ENCODE results near the gene ZDHHC14.

DNA sequence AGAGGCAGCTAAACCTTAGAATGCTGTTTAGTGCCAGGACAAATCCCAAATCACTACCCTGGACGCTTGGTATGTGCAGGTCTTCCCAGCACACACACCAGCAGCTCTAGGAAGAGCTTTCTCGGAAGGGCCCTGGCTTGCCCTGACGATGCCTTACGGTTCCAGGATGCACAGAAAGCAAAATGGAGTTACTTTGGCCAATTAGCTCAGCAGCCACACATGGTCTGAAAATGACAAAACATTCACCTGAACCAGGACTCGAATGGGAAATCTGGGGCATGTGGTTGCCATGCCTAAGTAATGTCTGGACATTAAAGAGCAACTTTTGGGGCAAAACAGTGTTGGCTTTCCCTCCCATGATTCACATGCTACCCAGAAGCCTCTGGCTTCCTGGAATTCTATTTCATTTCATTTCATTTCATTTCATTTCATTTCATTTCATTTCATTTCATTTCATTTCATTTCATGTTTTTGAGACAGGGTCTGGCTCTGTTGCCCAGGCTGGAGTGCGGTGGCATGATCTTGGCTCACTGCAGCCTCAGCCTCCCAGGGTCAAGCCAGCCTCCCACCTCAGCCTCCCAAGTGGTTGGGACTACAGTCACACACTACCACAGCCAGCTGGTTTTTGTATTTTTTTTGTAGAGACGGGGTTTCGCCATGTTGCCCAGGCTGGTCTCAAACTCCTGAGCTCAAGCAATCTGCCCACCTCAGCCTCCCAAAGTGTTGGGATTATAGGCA, 153.3 kb downstream of the ZDHHC14 start:
- TF ChIP-seq, protein P1, sequence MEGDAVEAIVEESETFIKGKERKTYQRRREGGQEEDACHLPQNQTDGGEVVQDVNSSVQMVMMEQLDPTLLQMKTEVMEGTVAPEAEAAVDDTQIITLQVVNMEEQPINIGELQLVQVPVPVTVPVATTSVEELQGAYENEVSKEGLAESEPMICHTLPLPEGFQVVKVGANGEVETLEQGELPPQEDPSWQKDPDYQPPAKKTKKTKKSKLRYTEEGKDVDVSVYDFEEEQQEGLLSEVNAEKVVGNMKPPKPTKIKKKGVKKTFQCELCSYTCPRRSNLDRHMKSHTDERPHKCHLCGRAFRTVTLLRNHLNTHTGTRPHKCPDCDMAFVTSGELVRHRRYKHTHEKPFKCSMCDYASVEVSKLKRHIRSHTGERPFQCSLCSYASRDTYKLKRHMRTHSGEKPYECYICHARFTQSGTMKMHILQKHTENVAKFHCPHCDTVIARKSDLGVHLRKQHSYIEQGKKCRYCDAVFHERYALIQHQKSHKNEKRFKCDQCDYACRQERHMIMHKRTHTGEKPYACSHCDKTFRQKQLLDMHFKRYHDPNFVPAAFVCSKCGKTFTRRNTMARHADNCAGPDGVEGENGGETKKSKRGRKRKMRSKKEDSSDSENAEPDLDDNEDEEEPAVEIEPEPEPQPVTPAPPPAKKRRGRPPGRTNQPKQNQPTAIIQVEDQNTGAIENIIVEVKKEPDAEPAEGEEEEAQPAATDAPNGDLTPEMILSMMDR (IDR thresholded peaks at IDR 0.05): no peak
- no peak for TF ChIP-seq ZFX (IDR thresholded peaks at IDR 0.05; ENCODE audit: borderline replicate concordance)

Measured in 22Rv1 (cell line).